BLaER1 (cell line): ENCODE results near the gene ZNF764.
"Not testable (repeated sequence)": the region's sequence is repeated elsewhere in the genome, so short reads cannot be mapped to it uniquely, and the experiment has no call there.

Experiments used
- H3K27ac ChIP-seq: shearing (Covaris generic); formaldehyde crosslinking; 2 replicates; pipeline ENCODE4 v1.8.1; 2022
- H3K27me3 ChIP-seq: shearing (Covaris generic); formaldehyde crosslinking; 2 replicates; pipeline ENCODE4 v1.8.1; 2022
- H3K36me3 ChIP-seq: shearing (Covaris generic); formaldehyde crosslinking; 2 replicates; pipeline ENCODE4 v1.8.1; 2022
- H3K4me1 ChIP-seq: shearing (Covaris generic); formaldehyde crosslinking; 2 replicates; pipeline ENCODE4 v1.8.1; 2022
- H3K4me2 ChIP-seq: shearing (Covaris generic); formaldehyde crosslinking; 2 replicates; pipeline ENCODE4 v1.8.1; 2022
- H3K4me3 ChIP-seq: shearing (Covaris generic); formaldehyde crosslinking; 2 replicates; pipeline ENCODE4 v1.8.1; 2022
- H3K9ac ChIP-seq: shearing (Covaris generic); formaldehyde crosslinking; 2 replicates; pipeline ENCODE4 v1.8.1; 2022
- H3K9me3 ChIP-seq: shearing (Covaris generic); formaldehyde crosslinking; 2 replicates; pipeline ENCODE4 v1.8.1; 2022
- H4K20me1 ChIP-seq: shearing (Covaris generic); formaldehyde crosslinking; 2 replicates; pipeline ENCODE4 v1.8.1; 2022
- Cebpa-rat ChIP-seq: shearing (Covaris generic); IDR thresholded peaks from 2 replicates; pipeline ENCODE4 v1.8.1; 2022

ZNF764 gene

DNA sequence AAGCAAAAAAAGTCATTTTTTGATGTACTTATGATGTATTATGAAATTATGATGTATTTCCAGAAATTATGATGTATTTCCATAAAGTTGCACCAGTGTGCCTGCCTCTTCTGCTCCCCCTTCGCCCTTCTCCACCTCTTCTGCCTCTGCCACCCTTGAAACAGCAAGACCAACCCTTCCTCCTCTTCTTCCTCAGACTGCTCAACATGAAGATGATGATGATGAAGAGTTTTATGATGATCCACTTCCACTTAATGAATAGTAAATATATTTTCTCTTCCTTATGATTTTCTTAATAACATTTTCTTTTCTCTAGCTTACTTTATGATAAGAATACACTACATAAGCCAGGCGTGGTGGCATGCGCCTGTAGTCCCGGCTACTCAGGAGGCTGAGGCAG, 34.7 kb upstream of the ZNF764 start:
- TF ChIP-seq Cebpa-rat = no peak
- H3K4me3 ChIP-seq = no peak overlapping the region
- H3K36me3 ChIP-seq = peaks cover 56% of the 10 kb centered on the region
- H3K4me1 ChIP-seq = peaks cover 7% of the 10 kb centered on the region; the same call in 1 of the 2 replicates
- no peak overlapping the region for H3K4me2 ChIP-seq
- H4K20me1 ChIP-seq = no peaks in the 10 kb centered on the region
- H3K9ac ChIP-seq = no peak overlapping the region
- H3K27me3 ChIP-seq = no peaks in the 10 kb centered on the region
- no peak overlapping the region for H3K27ac ChIP-seq
- no peaks in the 10 kb centered on the region for H3K9me3 ChIP-seq

DNA sequence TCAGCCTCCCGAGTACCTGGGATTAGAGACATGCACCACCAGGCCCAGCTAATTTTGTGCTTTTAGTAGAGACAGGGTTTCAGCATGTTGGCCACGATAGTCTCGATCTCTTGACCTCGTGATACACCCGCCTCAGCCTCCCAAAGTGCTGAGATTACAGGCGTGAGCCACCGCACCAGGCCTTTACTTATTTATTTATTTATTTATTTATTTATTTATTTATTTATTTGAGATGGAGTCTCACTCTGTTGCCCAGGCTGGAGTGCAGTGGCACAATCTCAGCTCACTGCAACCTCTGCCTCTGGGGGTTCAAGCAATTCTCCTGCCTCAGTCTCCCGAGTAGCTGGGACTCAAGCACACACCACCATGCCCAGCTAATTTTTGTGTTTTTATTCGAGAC, 32.7 kb upstream of the ZNF764 start:
- not testable (repeated sequence) for H3K9me3 ChIP-seq, H3K27ac ChIP-seq, H3K4me3 ChIP-seq, H3K27me3 ChIP-seq, H3K9ac ChIP-seq, H3K4me2 ChIP-seq, H4K20me1 ChIP-seq
- Histone ChIP-seq H3K4me1 (peaks cover 19% of the 10 kb centered on the region), H3K36me3 (peaks cover 57% of the 10 kb centered on the region)

DNA sequence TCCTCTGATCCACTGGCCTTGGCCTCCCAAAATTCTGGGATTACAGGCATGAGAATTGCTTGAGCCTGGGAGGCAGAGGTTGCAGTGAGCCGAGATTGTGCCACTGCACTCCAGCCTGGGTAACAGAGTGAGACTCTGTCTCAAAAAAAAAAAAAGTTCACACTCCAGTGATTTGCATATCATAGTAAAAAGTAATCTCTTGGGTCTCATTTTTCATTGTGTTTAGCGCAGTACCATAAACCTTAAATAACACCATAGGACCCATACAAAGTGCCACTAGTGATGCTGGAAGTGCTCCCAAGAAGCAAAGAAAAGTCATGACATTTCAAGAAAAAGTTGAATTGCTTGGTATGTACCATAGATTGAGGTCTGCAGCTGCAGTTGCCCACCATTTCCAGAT, 31.4 kb upstream of the ZNF764 start:
- H4K20me1 ChIP-seq, H3K27me3 ChIP-seq, H3K4me3 ChIP-seq, H3K9ac ChIP-seq, H3K9me3 ChIP-seq, H3K27ac ChIP-seq, H3K4me2 ChIP-seq: not testable (repeated sequence)
- H3K36me3 ChIP-seq = peaks cover 50% of the 10 kb centered on the region
- H3K4me1 ChIP-seq = peaks cover 22% of the 10 kb centered on the region

DNA sequence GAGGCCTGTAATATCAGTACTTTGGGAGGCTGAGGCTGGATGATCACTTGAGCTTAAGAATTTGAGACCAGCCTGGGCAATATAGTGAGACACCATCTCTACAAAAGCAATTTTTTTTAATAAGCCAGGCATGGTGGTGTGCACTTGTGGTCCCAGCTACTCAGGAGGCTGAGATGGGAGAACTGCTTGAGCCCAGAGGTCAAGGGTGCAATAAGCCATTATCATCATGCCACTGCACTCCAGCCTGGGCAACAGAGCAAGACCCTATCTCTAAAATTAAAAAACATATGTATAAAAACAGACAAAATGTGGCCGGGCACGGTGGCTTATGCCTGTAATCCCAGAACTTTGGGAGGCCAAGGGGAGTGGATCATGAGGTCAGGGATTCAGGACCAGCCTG, 30.5 kb upstream of the ZNF764 start:
- no peaks in the 10 kb centered on the region for H3K9me3 ChIP-seq
- H4K20me1 ChIP-seq = no peaks in the 10 kb centered on the region
- no peak overlapping the region for H3K4me2 ChIP-seq
- H3K4me3 ChIP-seq = no peak overlapping the region
- peaks cover 31% of the 10 kb centered on the region for H3K4me1 ChIP-seq
- H3K36me3 ChIP-seq = peaks cover 47% of the 10 kb centered on the region
- no peak overlapping the region for H3K9ac ChIP-seq
- no peak for TF ChIP-seq Cebpa-rat
- no peak overlapping the region for H3K27ac ChIP-seq
- no peaks in the 10 kb centered on the region for H3K27me3 ChIP-seq

DNA sequence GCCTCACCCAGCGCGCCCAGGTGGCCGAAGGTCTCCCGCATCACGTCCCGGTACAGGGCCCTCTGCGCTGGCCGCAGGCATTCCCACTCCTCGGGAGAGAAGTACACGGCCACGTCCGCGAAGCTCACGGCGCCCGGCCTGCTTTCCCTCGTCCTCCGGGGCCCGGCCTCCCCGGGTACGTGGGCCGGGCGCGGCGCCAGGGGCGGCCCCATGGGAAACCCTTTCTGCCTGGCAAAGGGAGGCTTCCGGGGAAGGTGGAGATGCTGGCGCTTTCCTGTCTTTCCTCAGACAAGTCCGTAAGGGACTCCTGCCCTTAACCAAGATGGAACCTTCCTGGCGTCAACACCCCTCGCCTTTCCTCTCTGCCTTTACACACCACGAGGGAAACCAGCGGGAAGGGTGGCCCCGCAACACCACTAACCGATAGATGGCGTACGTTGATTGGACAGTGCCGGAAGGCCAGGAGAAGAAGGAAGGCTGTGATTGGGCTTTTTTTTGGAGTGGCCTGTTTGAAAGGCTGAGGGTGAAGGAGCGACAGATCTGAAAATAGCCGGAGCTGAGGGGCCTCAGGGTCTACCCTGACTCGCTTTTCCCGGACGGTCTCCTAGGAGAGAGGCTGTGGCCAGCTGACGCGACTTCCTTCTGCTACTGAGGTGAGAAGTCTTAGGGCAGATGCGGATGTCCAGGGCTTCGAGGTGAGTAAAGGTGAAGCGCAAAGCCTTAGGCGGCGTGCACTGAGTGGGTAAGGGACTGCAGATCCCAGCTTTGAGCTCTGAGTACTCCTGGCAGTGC, 27.4 kb upstream of the ZNF764 start, which contains the start of gene ZNF785:
Gene ZNF785 (minus strand): TSS at position 298 of the 792 bp plus-strand sequence. CDS start 86 bp downstream, at position 212.
- H3K4me2 ChIP-seq = peak within 1 kb of the TSS; percentile 85
- no peak for TF ChIP-seq Cebpa-rat
- H3K4me3 ChIP-seq = peak within 1 kb of the TSS; percentile 81
- no peaks in the 10 kb centered on the region for H3K27me3 ChIP-seq
- peak within 1 kb of the TSS; percentile 95 for H3K9ac ChIP-seq
- no peaks in the 10 kb centered on the region for H4K20me1 ChIP-seq
- H3K9me3 ChIP-seq = no peaks in the 10 kb centered on the region
- H3K36me3 ChIP-seq = peaks cover 59% of the 10 kb centered on the region
- peak within 1 kb of the TSS; percentile 95 for H3K27ac ChIP-seq
- peaks cover 55% of the 10 kb centered on the region for H3K4me1 ChIP-seq

DNA sequence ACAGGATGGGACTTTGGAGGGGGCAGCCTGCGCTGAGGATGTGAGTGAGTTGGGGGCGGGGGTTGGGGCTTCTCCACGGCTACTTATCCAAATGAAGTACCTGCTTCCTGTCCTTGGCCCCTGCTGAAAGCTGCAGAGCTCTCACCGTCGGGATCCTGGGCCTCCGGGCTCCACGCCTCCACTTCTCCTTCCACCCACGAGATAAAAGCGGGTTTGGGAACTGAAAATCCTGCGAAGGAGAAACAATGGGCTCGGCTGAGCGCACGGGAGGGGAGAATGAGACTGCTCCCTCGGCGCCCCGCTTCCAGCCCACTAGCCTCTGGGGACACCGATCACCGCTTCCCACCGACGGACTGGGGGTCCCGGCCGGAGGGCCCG, 26.8 kb upstream of the ZNF764 start:
- Histone ChIP-seq H3K27ac (peak overlapping the region; percentile 95), H3K27me3 (no peaks in the 10 kb centered on the region), H3K4me1 (peaks cover 55% of the 10 kb centered on the region), H3K4me3 (peak overlapping the region; percentile 81), H4K20me1 (no peaks in the 10 kb centered on the region), H3K36me3 (peaks cover 64% of the 10 kb centered on the region), H3K9ac (peak overlapping the region; percentile 95), H3K4me2 (peak overlapping the region; percentile 85), H3K9me3 (no peaks in the 10 kb centered on the region)
- no peak for TF ChIP-seq Cebpa-rat

DNA sequence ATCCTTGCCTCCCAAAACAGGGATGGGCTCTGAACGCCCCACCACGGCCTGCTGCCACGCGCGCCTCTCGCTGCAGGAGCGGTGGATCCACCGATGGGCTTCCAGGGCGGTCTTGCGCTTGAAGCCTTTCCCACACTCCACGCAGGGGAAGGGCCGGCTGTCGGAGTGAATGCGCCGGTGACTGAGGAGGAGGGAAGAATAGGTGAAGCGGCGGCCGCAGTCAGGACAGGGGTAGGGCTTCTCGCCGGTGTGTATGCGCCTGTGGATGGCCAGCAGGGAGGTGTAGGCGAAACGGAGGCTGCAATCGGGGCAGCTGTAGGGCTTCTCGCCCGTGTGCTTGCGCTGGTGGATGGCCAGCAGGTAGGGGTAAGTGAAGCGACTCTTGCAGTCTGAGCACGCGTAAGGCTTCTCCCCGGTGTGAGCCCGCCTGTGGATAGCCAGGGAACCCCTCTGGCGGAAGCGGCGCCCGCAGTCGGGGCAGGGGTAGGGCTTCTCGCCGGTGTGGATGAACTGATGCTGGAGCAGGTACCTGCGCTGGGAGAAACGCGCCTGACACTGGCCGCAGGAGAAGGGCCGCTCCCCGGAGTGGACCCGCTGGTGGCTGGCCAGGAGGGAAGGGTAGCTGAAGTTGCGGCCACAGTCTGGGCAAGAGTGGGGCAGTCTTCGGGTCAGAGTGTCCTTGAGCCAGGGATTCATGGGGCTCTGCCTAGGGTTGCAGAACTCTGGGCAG, 24.6 kb upstream of the ZNF764 start:
- 0 out of 2 replicates have a peak, but pooled peaks cover 8% of the 10 kb centered on the region for H4K20me1 ChIP-seq
- no peak for TF ChIP-seq Cebpa-rat
- H3K4me2 ChIP-seq = peak overlapping the region; percentile 85
- H3K9ac ChIP-seq = 0 out of 2 replicates have a peak overlapping the region, but pooled peaks have one; percentile 2
- H3K9me3 ChIP-seq = no peaks in the 10 kb centered on the region
- H3K4me1 ChIP-seq = peaks cover 65% of the 10 kb centered on the region
- peaks cover 72% of the 10 kb centered on the region for H3K36me3 ChIP-seq
- H3K4me3 ChIP-seq = no peak overlapping the region
- no peak overlapping the region for H3K27ac ChIP-seq
- no peaks in the 10 kb centered on the region for H3K27me3 ChIP-seq

DNA sequence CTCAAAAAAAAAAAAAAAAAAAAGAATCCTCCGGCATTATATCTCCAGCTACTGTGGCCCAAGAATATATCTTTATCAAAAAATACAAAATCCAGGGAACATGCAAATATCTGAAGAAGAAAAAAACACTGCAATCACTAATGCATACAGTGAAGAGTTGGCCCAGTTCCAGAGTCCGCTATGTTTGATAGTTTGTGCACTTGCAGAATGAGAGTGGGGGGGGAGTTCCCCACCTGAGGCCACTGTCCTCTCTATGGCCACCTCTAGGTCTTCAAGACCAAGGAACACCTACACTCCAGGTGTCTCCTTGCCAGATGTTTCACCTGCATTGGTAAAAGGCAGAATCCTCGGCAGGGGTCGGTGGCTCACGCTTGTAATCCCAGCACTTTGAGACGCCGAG, 23.3 kb upstream of the ZNF764 start:
- Histone ChIP-seq H3K4me2 (peak overlapping the region; percentile 85; the same call in 1 of the 2 replicates), H4K20me1 (0 out of 2 replicates have a peak, but pooled peaks cover 8% of the 10 kb centered on the region), H3K9me3 (no peaks in the 10 kb centered on the region), H3K9ac (no peak overlapping the region), H3K27ac (no peak overlapping the region), H3K4me1 (peaks cover 56% of the 10 kb centered on the region), H3K4me3 (no peak overlapping the region), H3K27me3 (no peaks in the 10 kb centered on the region), H3K36me3 (peaks cover 75% of the 10 kb centered on the region)
- TF ChIP-seq Cebpa-rat = no peak

DNA sequence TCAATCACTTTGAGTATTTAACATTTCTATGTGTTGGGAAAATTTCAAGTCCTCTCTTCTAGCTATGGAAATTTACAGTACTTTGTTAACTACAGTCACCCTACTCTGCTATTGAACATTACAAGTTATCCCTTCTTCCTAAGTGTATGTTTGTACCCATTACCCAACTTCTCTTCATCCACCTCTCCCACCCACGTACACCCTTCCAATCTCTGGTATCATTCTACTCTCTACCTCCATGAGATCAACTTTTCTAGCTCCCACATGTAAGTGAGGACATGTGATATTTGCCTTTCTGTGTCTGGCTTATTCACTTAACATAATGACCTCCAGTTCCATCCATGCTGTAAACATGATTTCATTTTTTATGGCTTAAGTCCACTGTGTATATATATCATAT, 16.5 kb upstream of the ZNF764 start:
- peaks cover 16% of the 10 kb centered on the region; the same call in 1 of the 2 replicates for H4K20me1 ChIP-seq
- no peak overlapping the region for H3K4me2 ChIP-seq
- peaks cover 48% of the 10 kb centered on the region for H3K36me3 ChIP-seq
- H3K9me3 ChIP-seq = no peaks in the 10 kb centered on the region
- TF ChIP-seq Cebpa-rat = no peak
- peaks cover 56% of the 10 kb centered on the region for H3K4me1 ChIP-seq
- no peak overlapping the region for H3K4me3 ChIP-seq
- no peaks in the 10 kb centered on the region for H3K27me3 ChIP-seq
- no peak overlapping the region for H3K9ac ChIP-seq
- no peak overlapping the region for H3K27ac ChIP-seq
